Measurements from ENCODE around the gene DSCAM. TPM values are rescaled to one million over a fixed set of nuclear protein-coding genes. Genes with fewer than 3 reads are reported as not detected.

DSCAM gene
- total RNA-seq, 4 donors from 2014 or later: 0.03 TPM; not detected in 3

DNA sequence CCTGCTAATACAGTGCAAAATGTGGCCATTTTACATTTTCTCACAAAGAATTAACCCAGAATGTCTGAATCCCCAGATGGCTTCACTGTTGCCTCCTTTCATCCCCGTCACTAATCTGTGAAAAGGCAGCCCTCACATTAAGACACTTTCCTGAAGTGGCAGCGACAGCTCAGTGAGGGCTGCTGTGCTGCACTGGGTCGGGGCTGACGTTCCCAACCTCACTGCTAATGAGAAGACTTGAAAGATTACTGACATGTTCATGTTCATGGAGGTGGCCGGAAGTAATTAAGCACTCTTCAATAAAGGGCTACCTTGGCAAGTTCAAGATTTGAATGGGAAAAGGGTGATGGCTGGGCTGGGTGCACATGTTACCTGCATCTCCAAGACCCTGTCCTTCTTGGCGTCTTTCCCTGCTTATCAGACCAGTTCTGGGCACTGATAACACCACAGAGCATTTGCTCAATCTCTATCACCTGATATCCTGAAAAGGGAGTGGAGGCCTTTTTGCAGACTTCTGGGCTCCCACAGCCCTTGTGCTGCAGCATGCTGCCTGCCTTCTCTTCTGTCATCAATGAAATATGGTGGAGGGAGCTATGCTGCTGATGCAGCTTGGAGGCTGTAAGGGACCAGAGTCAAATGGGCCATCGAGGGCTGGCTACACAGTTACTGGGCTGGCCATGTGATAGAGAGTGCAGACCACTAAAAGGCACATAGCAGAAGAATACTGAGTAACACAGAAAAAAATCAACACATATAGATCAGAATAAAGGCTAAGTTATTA lies 596.3 kb downstream of the DSCAM start:
- intact Hi-C loops (cut with DNase I; ENCODE audit: low total_unique reads) (no loop called here), in situ Hi-C loops (cut with MboI; ENCODE audit: low sequenced_read_pairs in 4 of 4) (no loop called here)
- no peaks in the 10 kb centered on the region for H3K4me1 ChIP-seq
- no peaks in the 10 kb centered on the region for H3K27me3 ChIP-seq
- H3K27ac ChIP-seq: no peak overlapping the region
- DNase-seq (no peak), ATAC-seq (no peak)
- no peak overlapping the region for H3K4me3 ChIP-seq
- no peaks in the 10 kb centered on the region for H3K9me3 ChIP-seq
- TF ChIP-seq, protein P1, sequence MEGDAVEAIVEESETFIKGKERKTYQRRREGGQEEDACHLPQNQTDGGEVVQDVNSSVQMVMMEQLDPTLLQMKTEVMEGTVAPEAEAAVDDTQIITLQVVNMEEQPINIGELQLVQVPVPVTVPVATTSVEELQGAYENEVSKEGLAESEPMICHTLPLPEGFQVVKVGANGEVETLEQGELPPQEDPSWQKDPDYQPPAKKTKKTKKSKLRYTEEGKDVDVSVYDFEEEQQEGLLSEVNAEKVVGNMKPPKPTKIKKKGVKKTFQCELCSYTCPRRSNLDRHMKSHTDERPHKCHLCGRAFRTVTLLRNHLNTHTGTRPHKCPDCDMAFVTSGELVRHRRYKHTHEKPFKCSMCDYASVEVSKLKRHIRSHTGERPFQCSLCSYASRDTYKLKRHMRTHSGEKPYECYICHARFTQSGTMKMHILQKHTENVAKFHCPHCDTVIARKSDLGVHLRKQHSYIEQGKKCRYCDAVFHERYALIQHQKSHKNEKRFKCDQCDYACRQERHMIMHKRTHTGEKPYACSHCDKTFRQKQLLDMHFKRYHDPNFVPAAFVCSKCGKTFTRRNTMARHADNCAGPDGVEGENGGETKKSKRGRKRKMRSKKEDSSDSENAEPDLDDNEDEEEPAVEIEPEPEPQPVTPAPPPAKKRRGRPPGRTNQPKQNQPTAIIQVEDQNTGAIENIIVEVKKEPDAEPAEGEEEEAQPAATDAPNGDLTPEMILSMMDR (IDR thresholded peaks at IDR 0.05 in 4 of 5, conservative IDR thresholded peaks at IDR 0.05 in 1 of 5): no peak
- no peak for TF ChIP-seq POLR2A (IDR thresholded peaks at IDR 0.05)
- no peaks in the 10 kb centered on the region for H3K36me3 ChIP-seq

DNA sequence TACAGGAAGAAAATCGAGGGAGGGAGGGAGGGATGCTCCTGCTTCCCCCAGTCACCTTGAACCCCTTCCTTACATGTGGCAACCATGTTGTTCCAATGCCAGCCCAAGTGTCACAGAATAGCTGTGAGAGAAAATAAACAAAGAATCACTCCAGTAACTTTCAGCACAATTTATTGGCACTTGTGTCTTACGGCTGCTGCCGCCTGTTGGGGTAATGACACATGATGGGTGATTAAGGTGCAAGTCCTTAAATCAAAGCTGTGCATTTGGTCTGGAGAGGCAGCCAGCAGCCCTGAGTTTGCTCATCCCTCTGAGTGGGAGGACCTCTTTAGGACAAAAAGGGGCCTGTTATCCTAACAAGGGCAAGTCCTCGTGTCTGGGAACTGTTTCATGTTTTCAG lies 602.0 kb downstream of the DSCAM start:
- intact Hi-C loops (cut with DNase I; ENCODE audit: low total_unique reads) (no loop called here), in situ Hi-C loops (cut with MboI; ENCODE audit: low sequenced_read_pairs in 4 of 4) (no loop called here)
- no peak overlapping the region for H3K4me3 ChIP-seq
- H3K9me3 ChIP-seq: no peaks in the 10 kb centered on the region
- TF ChIP-seq, protein P1 (IDR thresholded peaks at IDR 0.05 in 4 of 5, conservative IDR thresholded peaks at IDR 0.05 in 1 of 5): no peak
- TF ChIP-seq POLR2A (IDR thresholded peaks at IDR 0.05): no peak
- no peaks in the 10 kb centered on the region for H3K36me3 ChIP-seq
- DNase-seq: no peak
- no peak for ATAC-seq
- H3K27ac ChIP-seq: no peak overlapping the region
- no peaks in the 10 kb centered on the region for H3K27me3 ChIP-seq
- H3K4me1 ChIP-seq: no peaks in the 10 kb centered on the region

DNA sequence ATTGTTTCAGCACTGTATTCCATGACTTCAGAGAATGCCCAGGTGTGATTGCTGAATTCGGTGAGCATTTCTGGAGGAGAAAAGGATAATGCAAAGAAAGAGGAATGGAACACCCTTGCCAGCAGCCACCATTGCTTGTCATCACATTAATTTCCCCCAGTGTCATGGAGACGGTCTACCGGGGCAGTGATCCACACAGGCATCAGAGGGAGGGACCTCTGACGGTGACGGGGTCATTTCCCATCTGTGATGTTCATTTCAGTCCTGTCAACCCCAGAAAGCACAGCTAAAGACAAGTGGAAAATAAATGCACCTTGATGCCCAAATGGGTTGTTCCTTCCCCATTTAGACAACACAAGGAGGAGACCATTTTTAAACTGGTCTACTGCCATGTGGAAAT lies 603.3 kb downstream of the DSCAM start:
- H3K27ac ChIP-seq: no peak overlapping the region
- H3K4me3 ChIP-seq: no peak overlapping the region
- in situ Hi-C loops (cut with MboI; ENCODE audit: low sequenced_read_pairs in 4 of 4) (no loop called here), intact Hi-C loops (cut with DNase I; ENCODE audit: low total_unique reads) (no loop called here)
- DNase-seq (no peak), ATAC-seq (no peak)
- no peaks in the 10 kb centered on the region for H3K36me3 ChIP-seq
- no peaks in the 10 kb centered on the region for H3K4me1 ChIP-seq
- H3K27me3 ChIP-seq: no peaks in the 10 kb centered on the region
- no peak for TF ChIP-seq POLR2A (IDR thresholded peaks at IDR 0.05)
- TF ChIP-seq, protein P1 (IDR thresholded peaks at IDR 0.05 in 4 of 5, conservative IDR thresholded peaks at IDR 0.05 in 1 of 5): no peak
- no peaks in the 10 kb centered on the region for H3K9me3 ChIP-seq

DNA sequence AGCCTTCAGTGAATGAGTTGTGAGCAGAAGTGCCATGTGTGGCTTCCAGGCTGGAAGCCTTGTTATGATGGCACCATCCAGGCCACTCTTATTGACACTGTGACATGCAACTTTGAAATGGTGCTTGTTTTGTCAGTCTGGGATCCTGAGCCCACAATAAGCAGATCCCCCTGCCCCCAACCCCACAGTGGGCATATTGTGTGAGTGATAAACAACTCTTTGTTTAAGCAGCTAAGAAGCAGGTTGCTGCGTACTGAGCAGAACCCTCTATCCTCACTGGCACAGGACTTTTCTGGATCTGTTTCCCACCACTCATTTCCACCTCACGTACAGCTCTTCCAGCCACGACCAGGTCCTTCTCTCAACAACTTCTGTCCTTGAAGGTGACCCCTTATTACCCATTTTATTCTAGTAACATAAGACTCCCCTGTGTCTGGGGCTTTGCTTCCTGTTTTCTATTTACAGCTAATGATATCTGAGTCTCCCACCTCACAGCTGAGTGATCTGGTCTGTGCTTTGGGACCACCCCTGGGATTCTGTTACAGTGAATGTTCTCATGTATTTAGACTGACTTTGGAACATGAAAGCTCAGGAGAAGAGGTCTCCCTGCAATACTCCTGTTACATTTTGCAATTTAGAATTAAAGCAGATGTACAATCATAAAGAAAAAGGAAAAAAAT lies 604.2 kb downstream of the DSCAM start:
- no peaks in the 10 kb centered on the region for H3K9me3 ChIP-seq
- ATAC-seq (no peak), DNase-seq (no peak)
- H3K27ac ChIP-seq: no peak overlapping the region
- H3K4me3 ChIP-seq: no peak overlapping the region
- intact Hi-C loops (cut with DNase I; ENCODE audit: low total_unique reads) (no loop called here), in situ Hi-C loops (cut with MboI; ENCODE audit: low sequenced_read_pairs in 4 of 4) (no loop called here)
- no peaks in the 10 kb centered on the region for H3K27me3 ChIP-seq
- H3K36me3 ChIP-seq: no peaks in the 10 kb centered on the region
- TF ChIP-seq, protein P1 (IDR thresholded peaks at IDR 0.05 in 4 of 5, conservative IDR thresholded peaks at IDR 0.05 in 1 of 5): no peak
- TF ChIP-seq POLR2A (IDR thresholded peaks at IDR 0.05): no peak
- no peaks in the 10 kb centered on the region for H3K4me1 ChIP-seq
